ENCODE measurements around the gene HEATR3.

Gene HEATR3

GRCh38 chr16:50059111-50059510 lies 6.7 kb upstream of the HEATR3 start:
- DNase-seq, result no peak

- DNase-seq, result no peak
These were observed 6.1 kb upstream of the HEATR3 start for GRCh38 chr16:50059669-50060068.

GRCh38 chr16:50061326-50061725 lies 4.4 kb upstream of the HEATR3 start:
- no peak for DNase-seq

- no peak for DNase-seq
These were observed 538 bp upstream of the HEATR3 start for GRCh38 chr16:50065241-50065623.

- no peak for DNase-seq
These were observed 916 bp downstream of the HEATR3 start for GRCh38 chr16:50066482-50067289.

GRCh38 chr16:50067290-50067853 lies 1.6 kb downstream of the HEATR3 start:
- DNase-seq, result peak; percentile 56

GRCh38 chr16:50068550-50068949 lies 2.8 kb downstream of the HEATR3 start:
- peak; percentile 71 for DNase-seq

- no peak for DNase-seq
These were observed 3.3 kb downstream of the HEATR3 start for GRCh38 chr16:50069060-50069459.

GRCh38 chr16:50071075-50071671 lies 5.4 kb downstream of the HEATR3 start:
- no peak for DNase-seq

GRCh38 chr16:50072730-50073129 lies 7.0 kb downstream of the HEATR3 start:
- DNase-seq, result no peak

- no peak for DNase-seq
These were observed 13.8 kb downstream of the HEATR3 start for GRCh38 chr16:50079397-50080140.

- DNase-seq, result no peak
These were observed 15.8 kb downstream of the HEATR3 start for GRCh38 chr16:50081428-50082018.

GRCh38 chr16:50083996-50084395 lies 18.2 kb downstream of the HEATR3 start:
- DNase-seq, result no peak

- DNase-seq, result no peak
These were observed 20.4 kb downstream of the HEATR3 start for GRCh38 chr16:50086176-50086575.

GRCh38 chr16:50088302-50088701 lies 22.5 kb downstream of the HEATR3 start:
- no peak for DNase-seq

- DNase-seq, result no peak
These were observed 27.1 kb downstream of the HEATR3 start for GRCh38 chr16:50092891-50093290.

- no peak for DNase-seq
These were observed 28.1 kb downstream of the HEATR3 start for GRCh38 chr16:50093607-50094539.

GRCh38 chr16:50096791-50097190 lies 31.0 kb downstream of the HEATR3 start:
- DNase-seq, result peak; percentile 84

GRCh38 chr16:50099957-50100648 lies 34.3 kb downstream of the HEATR3 start:
- DNase-seq, result no peak

- DNase-seq, result peak; percentile 94
These were observed 36.4 kb downstream of the HEATR3 start for GRCh38 chr16:50102051-50102746.

- DNase-seq, result peak; percentile 67
These were observed 38.0 kb downstream of the HEATR3 start for GRCh38 chr16:50103764-50104163.
